CD4-positive, alpha-beta T cell (primary cell): ENCODE data around the gene MORC3. TPM values are rescaled to one million over a fixed set of nuclear protein-coding genes. Genes with fewer than 3 reads are reported as not detected.

ENCODE experiments used
- ATAC-seq: fragments of 200-7000 bp; cut with Tn5 transposase; one replicate; pipeline ENCODE4 v1.10.0; 2022; ENCODE audit warnings: mild to moderate bottlenecking; ENCODE audit not compliant: poor library complexity
- CTCF ChIA-PET: fragments of 350-600 bp; sonication (Branson Sonifier 250); formaldehyde crosslinking; loops from one replicate; lab custom pipeline; 2021; ENCODE audit warnings: antibody characterized with exemption, inconsistent platforms; lab: Charles Lee
- POLR2A ChIA-PET: fragments of 350-600 bp; sonication (Branson Sonifier 250); formaldehyde crosslinking; loops from one replicate; lab custom pipeline; 2021; ENCODE audit warnings: antibody characterized with exemption, inconsistent platforms; lab: Charles Lee
- DNase-seq, 14 experiments: peaks; one replicate each; pipeline ENCODE4 v3.0.0-alpha.2; 2013 to 2020; ENCODE audit warnings: mixed read lengths in 2 of 14
- H3K27ac ChIP-seq, 2 donors: one replicate each; pipeline versions ENCODE4 v1.5.1 to v1.7.0; 2013; ENCODE audit warnings: low read length in 2 of 2, low read depth in 1 of 2, mild to moderate bottlenecking in 1 of 2
- H3K27me3 ChIP-seq, 2 experiments: 1 replicate in 1 of 2; 2 replicates in 1 of 2; pipeline versions ENCODE4 v1.6.1 to v1.7.0; 2013; ENCODE audit warnings: low read length in 2 of 2, control low read depth in 1 of 2, mild to moderate bottlenecking in 1 of 2, moderate library complexity in 1 of 2; ENCODE audit not compliant: insufficient read depth in 2 of 2, control insufficient read depth in 1 of 2
- H3K36me3 ChIP-seq: one replicate; pipeline ENCODE4 v1.6.1; 2013; ENCODE audit warnings: low read length, control low read depth; ENCODE audit not compliant: insufficient read depth
- H3K4me1 ChIP-seq: one replicate; pipeline ENCODE4 v1.6.1; 2013; ENCODE audit warnings: low read length, control low read depth; ENCODE audit not compliant: insufficient read depth
- H3K4me3 ChIP-seq: one replicate; pipeline ENCODE4 v1.5.1; 2013; ENCODE audit warnings: mild to moderate bottlenecking, low read length, moderate library complexity
- H3K9me3 ChIP-seq, 2 experiments: 1 replicate in 1 of 2; 2 replicates in 1 of 2; pipeline versions ENCODE4 v1.6.1 to v1.7.0; 2013; ENCODE audit warnings: low read length in 2 of 2, mild to moderate bottlenecking in 2 of 2, control low read depth in 1 of 2, moderate library complexity in 1 of 2; ENCODE audit not compliant: control insufficient read depth in 1 of 2, insufficient read depth in 1 of 2
- H3K27ac Mint-ChIP-seq: one replicate; pipeline ENCODE4 v1.8.0; 2020; ENCODE audit warnings: mixed read lengths
- H3K27me3 Mint-ChIP-seq: one replicate; pipeline ENCODE4 v1.8.0; 2021; ENCODE audit warnings: mixed read lengths
- H3K36me3 Mint-ChIP-seq: one replicate; pipeline ENCODE4 v1.8.0; 2021; ENCODE audit warnings: low read depth, mixed read lengths
- H3K4me1 Mint-ChIP-seq: one replicate; pipeline ENCODE4 v1.8.0; 2021; ENCODE audit warnings: low read depth, mixed read lengths
- H3K4me3 Mint-ChIP-seq: one replicate; pipeline ENCODE4 v1.8.0; 2020; ENCODE audit warnings: mild to moderate bottlenecking, mixed read lengths
- H3K9me3 Mint-ChIP-seq: one replicate; pipeline ENCODE4 v1.8.0; 2020; ENCODE audit warnings: mixed read lengths
- CTCF ChIP-seq: fragments of 200-600 bp; IDR thresholded peaks from one replicate; pipeline ENCODE4 v1.8.0; 2022; ENCODE audit warnings: antibody characterized with exemption, mild to moderate bottlenecking
- intact Hi-C, 2 experiments: fragments of 100-400 bp; cut with DNase I in 1 of 2; cut with micrococcal nuclease in 1 of 2; formaldehyde crosslinking; loops; one replicate each; pipeline versions ENCODE4 v1.15.1 to v1.9.0; 2023 to 2025; cut with DNase I, micrococcal nuclease
- total RNA-seq, 174 experiments: library from RNA in 2 of 174; stranded (reverse) in 2 of 174; gene quantifications; one replicate each; pipeline ENCODE4 v1.2.3 and lab custom pipeline; 2021 to 2026

The MORC3 gene
- total RNA-seq, 2 experiments from 2014 or later, result 70.2 to 71.0 TPM

- ATAC-seq, result no peak
- H3K36me3 Mint-ChIP-seq, result peaks cover 79% of the 10 kb centered on the region
- intact Hi-C loops, result no loop called here
- H3K4me1 ChIP-seq, result no peaks in the 10 kb centered on the region
- CTCF ChIA-PET, result no interaction called here
- no peaks in the 10 kb centered on the region for H3K27me3 ChIP-seq
- H3K9me3 ChIP-seq, result no peaks in the 10 kb centered on the region
- POLR2A ChIA-PET, result no interaction called here
- H3K4me3 Mint-ChIP-seq, result no peak overlapping the region
- no peak overlapping the region for H3K27ac Mint-ChIP-seq
- H3K9me3 Mint-ChIP-seq, result no peaks in the 10 kb centered on the region
- peaks cover 87% of the 10 kb centered on the region for H3K36me3 ChIP-seq
- H3K27me3 Mint-ChIP-seq, result no peaks in the 10 kb centered on the region
- TF ChIP-seq CTCF, result no peak
- H3K4me3 ChIP-seq, result no peak overlapping the region
- no peak overlapping the region for H3K27ac ChIP-seq
- peaks cover 13% of the 10 kb centered on the region for H3K4me1 Mint-ChIP-seq
- no peak for DNase-seq
These were observed 39.2 kb downstream of the MORC3 start for GRCh38 chr21:36359185-36359584.

GRCh38 chr21:36369064-36369685 is 49.2 kb downstream of the MORC3 start:
- intact Hi-C loops, result loop anchor here in 1 of 2 experiments (5.0 kb wide), 1 partner anchor 37 kb away; no protein-coding TSS in a partner anchor
- no peaks in the 10 kb centered on the region for H3K9me3 Mint-ChIP-seq

GRCh38 chr21:36375994-36376393 is 56.0 kb downstream of the MORC3 start:
- Histone ChIP-seq H3K4me3 (no peak overlapping the region), H3K9me3 (no peaks in the 10 kb centered on the region), H3K4me1 (no peaks in the 10 kb centered on the region), H3K27ac (no peak overlapping the region), H3K36me3 (peaks cover 59% of the 10 kb centered on the region), H3K27me3 (no peaks in the 10 kb centered on the region)
- Mint-ChIP-seq H3K36me3 (peaks cover 60% of the 10 kb centered on the region), H3K9me3 (no peaks in the 10 kb centered on the region), H3K4me3 (no peak overlapping the region), H3K4me1 (no peaks in the 10 kb centered on the region), H3K27me3 (no peaks in the 10 kb centered on the region), H3K27ac (no peak overlapping the region)
- no peak for TF ChIP-seq CTCF
- POLR2A ChIA-PET, result no interaction called here
- intact Hi-C loops, result loop anchor here in 1 of 2 experiments (5.0 kb wide), 1 partner anchor 39 kb away; no protein-coding TSS in a partner anchor
- CTCF ChIA-PET, result interaction anchor here (0.6 kb wide), 1 partner anchor 115 kb away, joined by 3 read pairs; no protein-coding TSS in a partner anchor
- ATAC-seq (no peak), DNase-seq (no peak)

More at GRCh38 chr21:36369064-36369685, 49.2 kb downstream of the MORC3 start:
- DNase-seq, result no peak
- H3K4me3 Mint-ChIP-seq, result no peak overlapping the region
- peak overlapping the region; percentile 3 for H3K27ac Mint-ChIP-seq
- H3K36me3 ChIP-seq, result peaks cover 89% of the 10 kb centered on the region
- ChIA-PET POLR2A (no interaction called here), CTCF (interaction anchor here (0.6 kb wide), 1 partner anchor 1157 kb away, joined by 3 read pairs; no protein-coding TSS in a partner anchor)
- no peaks in the 10 kb centered on the region for H3K27me3 ChIP-seq
- no peaks in the 10 kb centered on the region for H3K27me3 Mint-ChIP-seq
- no peak for ATAC-seq
- no peak overlapping the region for H3K4me3 ChIP-seq
- TF ChIP-seq CTCF, result no peak
- no peaks in the 10 kb centered on the region for H3K4me1 Mint-ChIP-seq
- H3K27ac ChIP-seq, result no peak overlapping the region
- no peaks in the 10 kb centered on the region for H3K9me3 ChIP-seq
- peaks cover 98% of the 10 kb centered on the region for H3K36me3 Mint-ChIP-seq
- H3K4me1 ChIP-seq, result no peaks in the 10 kb centered on the region
